Neutrophil (primary cell): ENCODE data around the gene CX3CL1.

Experiments
- H3K27ac ChIP-seq: fragments of 200-600 bp; sonication (generic); 2 replicates; pipeline ENCODE4 v1.5.1; 2016; ENCODE audit warnings: mild to moderate bottlenecking, moderate library complexity
- H3K27me3 ChIP-seq: fragments of 200-600 bp; sonication (generic); 2 replicates; pipeline ENCODE4 v1.6.0; 2016; ENCODE audit warnings: mild to moderate bottlenecking
- H3K36me3 ChIP-seq: fragments of 200-600 bp; sonication (generic); 2 replicates; pipeline ENCODE4 v1.5.1; 2017
- H3K4me1 ChIP-seq, 2 experiments: fragments of 200-600 bp in 1 of 2; sonication (generic) in 1 of 2; 1 replicate in 1 of 2; 2 replicates in 1 of 2; pipeline versions ENCODE4 v1.5.1 to v1.6.1; 2013 to 2016; ENCODE audit warnings: low read depth in 1 of 2, low read length in 1 of 2, mild to moderate bottlenecking in 1 of 2, moderate library complexity in 1 of 2; ENCODE audit not compliant: control insufficient read depth in 1 of 2, insufficient read depth in 1 of 2
- H3K4me3 ChIP-seq, 2 experiments: fragments of 200-600 bp in 1 of 2; sonication (generic) in 1 of 2; 1 replicate in 1 of 2; 2 replicates in 1 of 2; pipeline ENCODE4 v1.5.1; 2013 to 2016; ENCODE audit warnings: low read depth in 1 of 2, low read length in 1 of 2, mild to moderate bottlenecking in 1 of 2, moderate library complexity in 1 of 2
- H3K9me3 ChIP-seq: fragments of 200-600 bp; sonication (generic); 2 replicates; pipeline ENCODE4 v1.5.1; 2016
- CTCF ChIP-seq: fragments of 200-600 bp; sonication (generic); IDR thresholded peaks from 2 replicates; pipeline ENCODE4 v1.5.1; 2016; ENCODE audit warnings: antibody characterized with exemption

Gene CX3CL1

GRCh38 chr16:57401943-57402640 is 29.8 kb downstream of the CX3CL1 start:
- Histone ChIP-seq H3K27ac (no peak overlapping the region), H3K4me3 (no peak overlapping the region), H3K27me3 (peaks cover 4% of the 10 kb centered on the region), H3K9me3 (no peaks in the 10 kb centered on the region), H3K36me3 (no peaks in the 10 kb centered on the region), H3K4me1 (peaks cover 0 to 6% of the 10 kb centered on the region in 2 experiments)
- no peak for TF ChIP-seq CTCF

DNA sequence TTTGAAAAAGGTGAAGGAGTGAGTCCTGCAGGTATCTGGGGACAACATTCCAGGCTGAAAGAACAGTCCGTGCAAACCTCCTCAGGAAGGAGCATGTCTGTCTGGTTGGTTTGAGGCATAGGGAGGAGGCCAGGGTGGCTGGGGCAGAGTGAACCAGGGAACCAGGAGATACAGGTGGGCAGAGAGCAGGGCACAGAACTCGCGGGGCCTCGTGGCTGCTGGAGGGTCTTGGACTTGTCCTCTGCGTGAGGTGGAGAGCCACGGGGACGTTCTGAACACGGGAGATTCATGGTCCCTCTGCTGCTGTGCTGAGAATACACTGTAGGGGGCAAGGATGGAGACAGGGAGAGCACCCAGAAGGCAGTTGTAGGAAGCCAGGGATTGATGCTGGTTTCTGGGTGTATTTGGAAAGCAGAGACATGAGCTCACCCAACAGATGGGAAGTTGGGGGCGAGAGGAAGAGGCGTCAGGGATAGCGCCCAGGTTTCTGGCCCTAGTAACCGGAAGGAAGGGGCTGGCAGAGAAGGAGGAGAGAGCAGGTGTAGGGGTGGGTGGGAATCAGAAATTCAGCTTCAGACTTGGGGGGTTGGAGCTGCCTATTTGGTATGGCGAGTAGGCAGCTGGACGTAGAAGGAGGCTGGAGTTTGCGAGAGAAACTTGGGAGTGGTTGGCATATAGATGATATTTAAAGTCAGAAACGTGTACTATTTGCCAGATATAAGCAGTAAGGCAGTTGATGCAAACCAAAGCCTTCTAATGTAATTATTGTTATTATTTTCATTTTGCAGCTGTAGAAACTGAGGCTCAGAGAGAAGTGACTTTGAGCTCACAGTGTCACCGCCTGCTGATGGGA is 31.9 kb downstream of the CX3CL1 start, which contains the start of gene CCL17:
Gene CCL17, plus strand, starts transcription at position 803 of the 853 bp plus-strand sequence. CDS start 9,166 bp downstream, outside the sequence.
- Histone ChIP-seq H3K27me3 (peaks cover 4% of the 10 kb centered on the region), H3K4me3 (no peak within 1 kb of the TSS), H3K36me3 (no peaks in the 10 kb centered on the region), H3K9me3 (no peaks in the 10 kb centered on the region), H3K27ac (no peak within 1 kb of the TSS), H3K4me1 (peaks cover 0 to 9% of the 10 kb centered on the region in 2 experiments)
- no peak for TF ChIP-seq CTCF

GRCh38 chr16:57405097-57405496 is 32.8 kb downstream of the CX3CL1 start:
- H3K36me3 ChIP-seq: no peaks in the 10 kb centered on the region
- H3K4me1 ChIP-seq: peaks cover 0 to 9% of the 10 kb centered on the region in 2 experiments
- TF ChIP-seq CTCF: no peak
- no peak overlapping the region for H3K27ac ChIP-seq
- H3K9me3 ChIP-seq: no peaks in the 10 kb centered on the region
- H3K4me3 ChIP-seq: no peak overlapping the region
- H3K27me3 ChIP-seq: peaks cover 5% of the 10 kb centered on the region

DNA sequence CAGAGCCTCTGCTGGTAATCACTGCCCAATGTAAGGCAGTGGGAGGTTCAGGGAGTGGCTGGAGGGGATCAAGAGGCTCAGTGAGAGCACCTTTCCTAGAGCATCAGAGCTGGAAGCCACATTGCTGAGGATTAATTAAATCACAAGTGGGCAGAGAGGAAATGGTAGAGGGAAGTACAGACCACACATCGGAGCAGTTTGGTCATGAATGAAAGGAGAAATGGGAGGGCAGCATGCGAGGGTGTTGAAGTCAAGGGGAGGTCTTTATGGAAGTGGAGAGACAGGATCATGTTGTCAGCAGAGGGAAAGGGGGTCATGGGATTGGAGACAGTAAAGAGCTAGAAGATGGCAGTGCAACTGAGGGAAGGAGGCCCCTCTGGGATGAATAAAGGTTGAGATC is 34.6 kb downstream of the CX3CL1 start:
- TF ChIP-seq CTCF: no peak
- H3K36me3 ChIP-seq: no peaks in the 10 kb centered on the region
- H3K4me3 ChIP-seq: no peak overlapping the region
- no peaks in the 10 kb centered on the region for H3K9me3 ChIP-seq
- H3K27me3 ChIP-seq: peaks cover 13% of the 10 kb centered on the region
- peaks cover 0 to 9% of the 10 kb centered on the region in 2 experiments for H3K4me1 ChIP-seq
- H3K27ac ChIP-seq: no peak overlapping the region

DNA sequence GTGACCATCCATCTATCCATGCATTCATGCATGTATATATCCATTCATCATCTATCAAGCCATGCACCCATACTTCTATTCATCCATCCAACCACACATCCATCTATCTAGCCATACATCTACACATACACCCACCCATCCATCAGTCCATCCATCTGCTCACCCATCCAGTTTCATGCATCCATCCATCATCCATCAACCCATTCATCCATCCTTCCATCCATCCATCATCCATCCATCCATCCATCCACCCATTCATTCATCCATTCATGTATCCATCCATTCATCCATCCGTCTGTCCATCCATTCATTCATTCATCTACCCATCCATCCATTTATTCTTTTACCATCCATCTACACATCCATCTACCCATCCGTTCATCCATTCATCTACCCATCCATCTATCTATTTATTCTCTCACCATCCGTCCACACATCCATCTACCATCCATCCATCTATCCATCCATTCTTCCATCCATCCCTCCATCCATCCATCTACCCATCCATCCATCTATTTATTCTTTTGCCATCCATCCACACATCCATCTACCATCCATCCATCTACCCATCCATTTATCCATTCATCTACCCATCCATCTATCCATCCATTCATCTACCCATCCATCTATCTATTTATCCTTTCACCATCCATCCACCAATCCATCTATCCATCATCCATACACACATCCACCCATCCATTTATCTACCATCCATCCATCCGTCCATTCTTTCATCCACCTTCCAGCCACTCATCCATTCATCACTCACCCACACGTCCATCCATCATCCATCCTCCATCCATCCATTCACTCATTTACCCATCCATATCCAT is 35.4 kb downstream of the CX3CL1 start:
- no peak for TF ChIP-seq CTCF
- Histone ChIP-seq H3K4me3 (no peak overlapping the region), H3K36me3 (no peaks in the 10 kb centered on the region), H3K4me1 (peaks cover 0 to 9% of the 10 kb centered on the region in 2 experiments), H3K9me3 (no peaks in the 10 kb centered on the region), H3K27me3 (peaks cover 13% of the 10 kb centered on the region), H3K27ac (no peak overlapping the region)
